ENCODE data around the gene CEP192.
"Not testable (repeated sequence)": the region's sequence is repeated elsewhere in the genome, so short reads cannot be mapped to it uniquely, and the experiment has no call there.

The CEP192 gene

DNA sequence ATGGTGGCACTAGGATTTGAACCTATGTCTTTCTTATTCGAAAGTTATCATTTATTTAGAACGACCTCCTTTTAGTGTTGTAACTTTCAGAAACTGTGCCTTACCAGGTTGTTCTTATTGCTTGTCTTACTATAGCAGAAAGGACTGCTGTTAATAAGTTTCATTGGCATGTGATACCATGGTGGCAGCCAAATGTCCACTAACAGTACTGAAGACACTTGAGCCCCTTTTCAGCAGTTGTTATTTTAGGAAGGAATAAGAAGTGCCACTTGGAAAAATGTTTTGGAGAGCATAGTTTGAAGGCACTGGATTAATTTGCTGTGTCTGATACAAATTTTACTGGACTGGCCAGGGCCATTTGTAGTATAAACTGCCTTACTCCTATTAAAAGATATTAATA, 37.7 kb downstream of the CEP192 start:
- DNase-seq (ENCODE audit: low read depth): no peak

DNA sequence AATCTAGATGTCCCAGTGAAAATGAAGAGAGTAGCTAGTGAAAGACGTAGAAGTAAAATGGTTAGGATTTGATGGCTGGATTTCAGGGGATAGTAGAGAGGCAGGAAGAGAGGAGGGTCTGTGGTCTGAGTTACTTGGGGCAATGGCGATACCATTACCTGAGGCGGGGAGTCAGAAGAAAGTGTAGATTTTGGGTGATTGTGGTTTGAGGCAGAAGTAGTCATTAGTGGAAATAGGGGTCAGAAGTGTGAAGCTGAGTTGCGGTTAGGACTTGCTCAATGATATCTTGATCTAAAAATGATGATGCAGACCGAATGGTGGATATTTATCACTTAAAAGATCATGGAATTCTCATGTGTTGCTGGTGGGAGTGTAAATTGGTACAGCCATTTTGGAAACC, 41.0 kb downstream of the CEP192 start:
- DNase-seq (ENCODE audit: low read depth): no peak

DNA sequence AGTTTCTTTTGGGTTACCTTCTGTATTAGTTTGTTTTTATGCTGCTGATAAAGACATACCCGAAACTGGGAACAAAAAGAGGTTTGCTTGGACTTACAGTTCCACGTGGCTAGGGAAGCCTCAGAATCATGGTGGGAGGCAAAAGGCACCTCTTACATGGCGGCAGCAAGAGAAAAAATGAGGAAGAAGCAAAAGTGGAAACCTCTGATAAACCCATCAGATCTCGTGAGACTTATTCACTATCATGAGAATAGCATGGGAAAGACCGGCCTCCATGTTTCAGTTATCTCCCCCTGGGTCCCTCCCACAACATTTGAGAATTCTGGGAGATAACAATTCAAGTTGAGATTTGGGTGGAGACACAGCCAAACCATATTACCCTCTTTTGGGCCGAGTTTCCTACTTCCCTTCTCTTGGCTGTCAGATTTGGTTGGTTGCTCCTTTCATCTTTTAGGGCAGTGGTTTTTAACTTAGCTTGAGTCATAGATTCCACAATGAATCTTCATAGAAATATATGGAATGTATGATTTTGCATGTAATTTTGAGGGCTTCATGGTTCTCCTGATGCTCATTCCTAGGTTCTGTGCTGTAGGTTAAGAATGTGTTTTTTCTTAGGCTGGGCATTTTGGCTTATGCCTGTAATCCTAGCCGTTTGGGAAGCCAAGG, 44.2 kb downstream of the CEP192 start:
- DNase-seq (ENCODE audit: low read depth): no peak

- DNase-seq (ENCODE audit: low read depth): no peak
Measured at GRCh38 chr18:13036622-13037320, 45.6 kb downstream of the CEP192 start.

DNA sequence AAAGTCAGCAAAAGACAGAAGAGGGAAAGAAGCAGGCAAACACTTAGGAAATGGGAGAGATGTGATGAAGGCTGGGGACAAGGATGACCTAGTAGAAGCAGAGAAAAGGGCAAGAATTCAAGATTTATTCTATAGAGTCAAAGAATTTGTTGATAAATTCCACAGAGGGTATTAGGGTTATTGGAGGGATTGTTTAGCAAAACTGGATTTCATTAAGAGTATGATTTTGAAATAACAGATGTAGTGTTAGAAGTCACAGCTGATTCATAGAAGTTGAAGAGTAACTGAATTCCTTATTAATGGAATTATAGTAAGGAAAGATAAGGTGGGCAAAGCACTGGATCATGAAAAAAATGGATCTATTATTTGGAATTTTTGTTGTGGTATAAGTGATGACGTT, 48.6 kb downstream of the CEP192 start:
- DNase-seq (ENCODE audit: low read depth): no peak

DNA sequence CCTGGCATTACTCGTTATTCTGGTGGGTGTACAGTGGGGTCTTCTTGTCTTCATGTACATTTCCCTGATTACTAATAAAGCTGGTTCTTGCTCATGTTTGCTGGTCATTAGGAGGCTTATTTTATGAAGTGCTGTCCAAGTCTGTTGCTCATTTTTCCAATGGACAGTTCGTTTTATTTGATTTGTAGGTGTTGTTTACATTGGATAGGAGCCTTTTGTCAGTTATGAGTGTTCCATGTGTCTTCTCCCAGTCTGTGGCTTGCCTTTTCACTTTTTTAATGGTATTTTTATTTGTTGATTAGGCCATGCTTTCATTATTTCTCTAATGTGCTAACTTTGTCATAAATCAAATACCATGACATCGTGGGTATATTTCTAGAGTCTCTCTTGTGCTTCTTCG, 51.9 kb downstream of the CEP192 start:
- no peak for DNase-seq (ENCODE audit: low read depth)

GRCh38 chr18:13048061-13048595, 57.0 kb downstream of the CEP192 start:
- no peak for DNase-seq (ENCODE audit: low read depth)

GRCh38 chr18:13051159-13051558, 60.0 kb downstream of the CEP192 start:
- no peak for DNase-seq (ENCODE audit: low read depth)

- no peak for DNase-seq (ENCODE audit: low read depth)
Measured at GRCh38 chr18:13051950-13052349, 60.8 kb downstream of the CEP192 start.

DNA sequence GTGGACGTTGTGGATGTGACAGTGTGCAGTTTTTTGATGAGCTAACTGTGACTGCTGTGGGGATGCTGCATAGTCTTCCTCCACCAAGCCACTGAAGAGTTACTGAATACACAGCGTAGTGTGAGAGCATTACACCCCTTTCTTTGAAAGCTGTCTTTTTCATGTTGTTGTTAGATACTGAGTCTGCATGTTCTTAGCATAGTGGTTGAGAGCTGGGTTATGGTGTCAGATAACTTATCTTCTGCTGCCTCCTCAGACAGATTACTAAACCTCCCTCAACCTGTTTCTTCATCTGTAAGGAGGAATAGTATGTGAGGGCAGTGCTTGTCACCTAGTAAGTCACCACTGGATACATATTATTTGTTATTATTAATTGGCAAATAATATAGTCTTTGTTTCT, 63.2 kb downstream of the CEP192 start:
- DNase-seq (ENCODE audit: low read depth): no peak

- no peak for DNase-seq (ENCODE audit: low read depth)
Measured at GRCh38 chr18:13061630-13062189, 70.5 kb downstream of the CEP192 start.

- DNase-seq (ENCODE audit: low read depth): no peak
Measured at GRCh38 chr18:13067124-13067523, 76.0 kb downstream of the CEP192 start.

DNA sequence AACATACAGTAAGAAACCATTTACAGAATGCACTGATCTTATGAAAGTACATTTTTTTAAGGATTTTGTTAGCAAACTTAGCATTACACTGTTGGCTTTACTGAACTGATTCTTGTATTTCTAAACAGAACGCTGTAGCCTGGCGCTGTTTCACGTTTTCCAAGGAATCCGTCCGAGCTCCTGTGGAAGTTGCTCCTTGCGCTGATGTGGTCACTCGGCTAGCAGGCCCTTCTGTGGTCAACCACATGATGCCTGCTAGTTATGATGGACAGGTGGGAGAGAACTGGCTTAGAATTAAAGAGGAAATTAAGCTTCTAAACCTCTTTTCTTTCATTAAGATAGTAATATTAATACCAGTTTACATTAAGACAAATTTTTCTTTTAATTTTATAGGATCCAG, 76.8 kb downstream of the CEP192 start:
- DNase-seq (ENCODE audit: low read depth): no peak

DNA sequence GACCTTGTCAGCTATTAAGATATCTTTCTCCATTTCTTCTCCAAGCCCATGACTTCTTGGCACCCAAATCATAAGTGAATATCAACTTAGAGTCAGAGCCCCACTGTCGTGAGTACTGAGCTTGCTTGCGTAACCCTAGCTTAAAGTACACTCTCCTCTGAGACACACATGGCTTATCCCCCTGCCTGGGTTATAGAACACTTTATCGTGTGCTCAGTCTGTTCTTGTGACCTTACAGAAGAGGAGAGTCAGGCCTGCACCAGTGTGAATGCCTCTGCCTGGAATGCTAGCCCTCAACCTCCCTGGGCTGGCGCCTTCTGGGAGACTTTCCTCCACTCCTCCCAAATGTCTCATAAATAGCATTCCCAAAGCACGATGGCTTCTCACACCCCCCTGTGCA, 79.3 kb downstream of the CEP192 start:
- no peak for DNase-seq (ENCODE audit: low read depth)

DNA sequence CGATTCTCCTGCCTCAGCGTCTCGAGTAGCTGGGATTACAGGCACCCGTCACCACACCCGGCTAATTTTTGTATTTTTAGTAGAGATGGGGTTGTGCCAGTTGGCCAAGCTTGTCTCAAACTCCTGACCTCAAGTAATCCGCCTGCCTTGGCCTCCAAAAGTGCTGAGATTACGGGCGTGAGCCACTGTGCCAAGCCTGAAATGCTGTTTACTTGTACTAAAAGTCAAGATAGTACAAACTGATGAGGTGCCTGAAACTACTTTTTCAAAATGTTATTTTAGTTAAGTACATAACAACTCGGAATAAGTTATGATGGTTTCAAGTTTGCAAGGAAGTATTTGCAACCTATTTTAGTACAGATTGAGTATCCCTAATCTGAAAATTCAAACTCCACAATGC, 85.7 kb downstream of the CEP192 start:
- DNase-seq (ENCODE audit: low read depth): no peak

DNA sequence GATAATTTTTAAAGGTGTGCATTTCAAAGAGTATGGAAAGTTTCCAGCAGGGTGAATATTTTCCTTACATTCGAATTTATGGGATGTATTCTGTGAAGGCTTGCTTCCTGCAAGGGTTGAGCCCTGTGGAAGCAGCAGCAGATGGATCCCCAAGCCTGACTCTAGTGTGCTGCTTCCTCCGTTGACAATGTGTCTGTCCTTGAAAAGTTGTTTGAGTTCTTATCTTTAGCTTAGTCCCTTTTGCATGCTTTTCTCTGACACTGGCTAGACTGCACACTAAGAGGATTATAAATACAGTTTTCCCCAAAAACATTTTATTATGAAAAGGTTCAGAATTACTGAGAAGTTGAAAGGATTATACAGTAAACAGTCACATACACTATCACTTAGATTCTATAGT, 86.3 kb downstream of the CEP192 start:
- DNase-seq (ENCODE audit: low read depth): no peak

DNA sequence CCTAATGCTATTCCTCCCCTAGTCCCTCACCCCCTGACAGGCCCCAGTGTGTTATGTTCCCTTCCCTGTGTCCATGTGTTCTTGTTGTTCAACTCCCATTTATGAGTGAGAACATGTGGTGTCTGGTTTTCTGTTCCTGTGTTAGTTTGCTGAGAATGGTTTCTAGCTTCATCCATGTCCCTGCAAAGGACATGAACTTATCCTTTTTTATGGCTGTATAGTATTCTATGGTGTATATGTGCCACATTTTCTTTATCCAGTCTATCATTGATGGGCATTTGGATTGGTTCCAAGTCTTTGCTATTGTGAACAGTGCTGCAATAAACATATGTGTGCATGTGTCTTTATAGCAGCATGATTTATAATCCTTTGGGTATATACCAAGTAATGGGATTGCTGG, 86.9 kb downstream of the CEP192 start:
- not testable (repeated sequence) for DNase-seq (ENCODE audit: low read depth)

GRCh38 chr18:13086906-13087305, 95.7 kb downstream of the CEP192 start:
- DNase-seq (ENCODE audit: low read depth): no peak

DNA sequence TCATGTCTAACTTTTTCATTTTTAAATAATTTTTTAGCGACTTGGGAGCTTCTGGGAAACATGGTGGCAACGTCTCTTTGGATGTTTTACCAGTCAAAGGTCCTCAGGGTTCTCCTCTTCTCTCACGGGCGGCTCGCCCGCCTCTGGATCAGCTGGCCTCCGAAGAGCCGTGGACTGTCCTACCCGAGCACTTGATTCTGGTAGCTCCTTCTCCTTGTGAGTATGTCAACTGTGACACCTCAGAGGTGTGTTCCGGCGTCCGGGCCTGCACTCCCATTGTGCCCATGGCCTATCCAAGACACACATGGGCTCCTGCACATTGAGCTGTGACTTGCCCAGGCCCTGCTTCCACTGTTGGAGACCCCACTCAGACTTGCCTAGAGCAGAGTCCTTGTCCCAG, 104.3 kb downstream of the CEP192 start:
- DNase-seq (ENCODE audit: low read depth): no peak

GRCh38 chr18:13096232-13096631, 105.1 kb downstream of the CEP192 start:
- no peak for DNase-seq (ENCODE audit: low read depth)

DNA sequence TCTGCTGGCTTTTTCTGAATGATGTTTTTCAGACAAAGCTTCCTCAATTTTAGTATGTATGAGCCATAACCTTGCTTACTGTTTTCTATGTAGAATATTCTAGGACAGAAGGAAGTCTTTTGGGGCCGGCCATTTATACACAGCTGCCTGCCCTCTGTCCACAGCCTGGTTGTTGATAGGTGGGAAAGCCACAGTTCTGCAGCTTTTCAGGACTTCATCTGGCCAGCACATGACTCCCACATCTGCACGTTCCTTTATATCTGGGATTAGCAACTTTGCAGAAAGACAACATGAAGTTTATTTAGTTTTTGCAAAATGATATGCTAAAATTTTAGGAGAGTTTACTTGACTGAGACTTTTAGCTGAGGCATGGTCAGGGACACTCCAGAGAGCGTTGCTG, 105.6 kb downstream of the CEP192 start:
- no peak for DNase-seq (ENCODE audit: low read depth)

GRCh38 chr18:13098104-13098503, 106.9 kb downstream of the CEP192 start:
- not testable (repeated sequence) for DNase-seq (ENCODE audit: low read depth)

- DNase-seq (ENCODE audit: low read depth): no peak
Measured at GRCh38 chr18:13099113-13099512, 108.0 kb downstream of the CEP192 start.

Data from activated T-helper 1 cell treated with Interleukin-2 at 50 U/mL for 16 hours (primary cell).